ENCODE data around the gene EXOC6B.

The EXOC6B gene

DNA sequence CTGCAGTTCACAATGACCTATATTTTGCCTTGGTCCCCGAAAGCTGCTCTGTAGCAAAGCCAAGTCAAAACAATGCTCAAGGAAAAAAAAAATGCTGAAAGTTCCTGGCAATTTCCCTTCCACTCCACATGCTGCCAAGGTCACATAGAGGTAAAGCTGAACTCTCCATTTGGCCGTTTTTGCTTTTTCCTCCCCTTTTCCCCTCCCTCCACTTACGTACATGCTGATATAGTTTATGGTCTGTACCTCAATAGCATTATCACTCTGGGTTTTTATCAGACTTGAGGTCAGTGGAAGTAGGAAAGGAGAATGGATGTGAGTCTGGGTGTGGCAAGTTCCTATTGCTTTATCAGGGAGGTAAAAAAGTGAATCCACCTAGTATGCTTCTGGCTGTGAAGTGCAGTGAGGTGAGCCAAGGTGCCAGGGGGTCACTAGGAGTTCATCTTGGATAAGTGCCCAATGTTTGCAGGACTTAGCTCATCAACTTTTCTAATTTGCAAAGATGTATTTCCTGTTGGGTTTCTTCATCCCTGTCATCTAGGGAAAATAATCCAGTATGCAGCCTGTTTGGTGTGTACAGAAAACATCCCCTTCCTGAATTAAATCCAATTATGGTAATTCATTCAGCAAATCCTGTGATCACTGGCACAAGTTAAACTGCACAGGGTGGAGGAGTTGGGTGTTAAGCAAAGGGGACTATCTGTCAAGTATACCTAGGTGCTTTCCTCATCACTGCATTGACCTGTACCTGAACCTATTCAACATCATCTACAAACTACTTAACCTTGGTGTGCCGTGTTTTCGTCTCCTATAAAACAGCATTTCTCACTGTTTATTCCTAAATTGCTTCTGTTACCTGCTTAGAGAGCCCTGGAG, 553.8 kb downstream of the EXOC6B start:
- no peak for TF ChIP-seq YY1 (IDR thresholded peaks at IDR 0.05; ENCODE audit: insufficient read depth, insufficient read length)
- TF ChIP-seq ZNF274 (IDR thresholded peaks at IDR 0.05; ENCODE audit: low read depth, low read length) = no peak
- TF ChIP-seq SUZ12 (IDR thresholded peaks at IDR 0.05; ENCODE audit: extremely low read depth, insufficient read depth, insufficient read length) = no peak
- no peaks in the 10 kb centered on the region for H3K4me1 ChIP-seq (ENCODE audit: insufficient read depth, insufficient read length)
- no peak overlapping the region for H3K4me3 ChIP-seq (ENCODE audit: insufficient read length, low read depth)
- H3K36me3 ChIP-seq (ENCODE audit: insufficient read depth, insufficient read length, low read length) = no peaks in the 10 kb centered on the region
- no peaks in the 10 kb centered on the region for H3K27me3 ChIP-seq (ENCODE audit: insufficient read depth, insufficient read length)
- no peaks in the 10 kb centered on the region for H3K9me3 ChIP-seq (ENCODE audit: insufficient read depth, low read length)
- H3K9ac ChIP-seq (ENCODE audit: insufficient read length, low read depth) = no peak overlapping the region
- no peak for DNase-seq (ENCODE audit: low read depth, low spot score)

DNA sequence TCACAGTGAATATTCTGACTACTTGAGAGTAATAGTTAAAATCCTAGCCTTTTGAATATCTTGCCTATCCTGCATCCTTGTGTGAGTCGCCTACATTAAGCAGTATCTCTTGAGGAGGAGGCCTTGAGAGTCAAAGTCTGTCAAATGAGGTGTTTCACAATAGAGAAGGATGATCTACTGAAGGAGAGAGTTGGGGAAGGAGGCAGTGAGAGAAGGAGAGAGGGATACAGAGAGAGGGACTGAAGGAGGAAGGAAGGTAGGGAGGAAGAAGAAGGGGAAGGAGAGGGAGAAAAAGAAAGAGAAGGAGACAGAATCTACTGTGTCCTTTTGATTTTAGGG, 554.6 kb downstream of the EXOC6B start:
- Histone ChIP-seq H3K27me3 (ENCODE audit: insufficient read depth, insufficient read length) (no peaks in the 10 kb centered on the region), H3K36me3 (ENCODE audit: insufficient read depth, insufficient read length, low read length) (no peaks in the 10 kb centered on the region), H3K9ac (ENCODE audit: insufficient read length, low read depth) (no peak overlapping the region), H3K9me3 (ENCODE audit: insufficient read depth, low read length) (no peaks in the 10 kb centered on the region), H3K4me3 (ENCODE audit: insufficient read length, low read depth) (no peak overlapping the region), H3K4me1 (ENCODE audit: insufficient read depth, insufficient read length) (no peaks in the 10 kb centered on the region)
- no peak for TF ChIP-seq YY1 (IDR thresholded peaks at IDR 0.05; ENCODE audit: insufficient read depth, insufficient read length)
- TF ChIP-seq ZNF274 (IDR thresholded peaks at IDR 0.05; ENCODE audit: low read depth, low read length) = no peak
- TF ChIP-seq SUZ12 (IDR thresholded peaks at IDR 0.05; ENCODE audit: extremely low read depth, insufficient read depth, insufficient read length) = no peak
- DNase-seq (ENCODE audit: low read depth, low spot score) = no peak

DNA sequence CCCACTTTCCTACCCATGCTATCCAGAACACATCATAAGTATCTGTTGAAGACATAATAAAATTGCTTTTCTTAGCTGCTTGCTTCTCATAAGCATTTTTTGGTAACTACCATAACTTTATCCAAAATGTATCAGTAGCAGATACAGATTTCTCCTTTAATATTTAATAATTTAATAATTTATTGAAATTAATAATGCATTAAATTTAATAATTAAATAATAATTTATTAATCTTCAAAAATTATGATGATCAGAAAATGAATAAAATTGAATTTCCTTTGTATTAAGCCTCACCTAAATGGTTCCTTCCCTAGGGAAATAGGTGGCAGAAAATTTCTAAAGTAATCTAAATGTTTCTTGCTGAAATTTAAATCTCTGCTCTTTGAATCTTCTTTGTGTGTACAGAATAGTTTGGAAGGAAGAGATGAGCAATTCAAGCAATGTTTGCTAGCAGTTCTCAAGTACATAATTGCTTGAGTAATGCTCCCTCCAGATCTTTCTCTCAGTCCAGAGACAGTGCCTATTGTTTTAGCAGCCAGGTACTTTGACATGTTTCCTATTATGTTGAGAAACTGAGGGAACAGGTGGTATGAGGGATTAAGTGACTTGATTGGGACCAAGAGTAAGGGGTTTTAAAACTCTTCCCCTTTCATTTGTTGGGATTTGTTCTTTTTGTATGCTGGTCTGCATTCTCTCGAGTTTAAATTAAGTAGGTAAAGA, 555.1 kb downstream of the EXOC6B start:
- H3K36me3 ChIP-seq (ENCODE audit: insufficient read depth, insufficient read length, low read length) = no peaks in the 10 kb centered on the region
- no peaks in the 10 kb centered on the region for H3K4me1 ChIP-seq (ENCODE audit: insufficient read depth, insufficient read length)
- H3K9me3 ChIP-seq (ENCODE audit: insufficient read depth, low read length) = no peaks in the 10 kb centered on the region
- no peak overlapping the region for H3K4me3 ChIP-seq (ENCODE audit: insufficient read length, low read depth)
- no peak for DNase-seq (ENCODE audit: low read depth, low spot score)
- TF ChIP-seq SUZ12 (IDR thresholded peaks at IDR 0.05; ENCODE audit: extremely low read depth, insufficient read depth, insufficient read length) = no peak
- no peak for TF ChIP-seq YY1 (IDR thresholded peaks at IDR 0.05; ENCODE audit: insufficient read depth, insufficient read length)
- TF ChIP-seq ZNF274 (IDR thresholded peaks at IDR 0.05; ENCODE audit: low read depth, low read length) = no peak
- no peak overlapping the region for H3K9ac ChIP-seq (ENCODE audit: insufficient read length, low read depth)
- H3K27me3 ChIP-seq (ENCODE audit: insufficient read depth, insufficient read length) = no peaks in the 10 kb centered on the region

DNA sequence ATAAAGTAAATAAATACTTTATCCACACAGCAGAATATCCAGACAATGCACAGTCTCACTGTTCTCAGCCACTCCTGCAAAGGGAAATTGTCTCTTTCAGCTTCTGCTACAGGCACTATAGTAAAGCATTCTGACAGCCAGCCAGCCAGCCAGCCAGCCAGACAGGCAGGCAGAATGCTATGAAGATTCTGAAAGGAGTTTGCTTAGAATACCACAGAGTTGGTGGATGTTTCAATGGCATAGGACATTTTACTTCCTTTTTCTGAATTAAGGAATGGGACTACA, 562.1 kb downstream of the EXOC6B start:
- no peak overlapping the region for H3K9ac ChIP-seq (ENCODE audit: insufficient read length, low read depth)
- no peaks in the 10 kb centered on the region for H3K36me3 ChIP-seq (ENCODE audit: insufficient read depth, insufficient read length, low read length)
- no peak for TF ChIP-seq SUZ12 (IDR thresholded peaks at IDR 0.05; ENCODE audit: extremely low read depth, insufficient read depth, insufficient read length)
- TF ChIP-seq ZNF274 (IDR thresholded peaks at IDR 0.05; ENCODE audit: low read depth, low read length) = no peak
- TF ChIP-seq YY1 (IDR thresholded peaks at IDR 0.05; ENCODE audit: insufficient read depth, insufficient read length) = no peak
- H3K27me3 ChIP-seq (ENCODE audit: insufficient read depth, insufficient read length) = no peaks in the 10 kb centered on the region
- no peak for DNase-seq (ENCODE audit: low read depth, low spot score)
- H3K4me1 ChIP-seq (ENCODE audit: insufficient read depth, insufficient read length) = no peaks in the 10 kb centered on the region
- H3K4me3 ChIP-seq (ENCODE audit: insufficient read length, low read depth) = no peak overlapping the region
- no peaks in the 10 kb centered on the region for H3K9me3 ChIP-seq (ENCODE audit: insufficient read depth, low read length)

DNA sequence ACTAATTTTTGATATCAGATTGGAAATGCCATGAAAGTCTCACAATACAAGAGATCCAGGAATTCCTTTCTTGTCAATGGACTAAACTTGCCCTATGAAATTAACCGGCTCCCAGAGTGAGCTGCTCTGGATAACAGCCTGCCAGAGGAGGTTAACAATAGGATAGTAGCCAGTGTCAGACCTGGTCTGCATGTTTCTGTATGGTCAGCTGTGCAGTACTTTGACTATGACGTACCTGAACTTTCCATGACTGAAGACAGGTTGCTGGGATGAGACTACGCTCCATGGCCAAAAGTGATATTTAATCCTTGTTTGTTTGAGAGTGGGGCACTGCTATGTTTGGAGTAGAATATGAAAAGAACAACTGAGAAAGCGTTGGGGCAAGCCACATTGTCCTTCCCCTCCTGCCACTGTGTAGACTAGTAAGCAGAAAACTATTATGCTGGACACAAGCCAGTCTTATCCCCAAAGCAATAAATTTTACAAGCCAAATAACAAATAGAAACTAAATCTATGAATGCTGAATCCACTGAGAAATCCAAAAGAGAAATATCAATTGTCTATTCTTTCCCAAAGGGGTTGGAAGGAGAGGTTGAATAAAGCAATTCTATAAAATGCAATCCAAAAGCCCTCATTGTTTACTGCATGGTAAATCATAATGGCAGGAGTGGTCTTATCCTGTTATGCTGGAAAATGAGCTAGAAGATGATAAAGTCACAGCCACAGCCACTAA, 562.6 kb downstream of the EXOC6B start:
- Histone ChIP-seq H3K27me3 (ENCODE audit: insufficient read depth, insufficient read length) (no peaks in the 10 kb centered on the region), H3K9me3 (ENCODE audit: insufficient read depth, low read length) (no peaks in the 10 kb centered on the region), H3K4me3 (ENCODE audit: insufficient read length, low read depth) (no peak overlapping the region), H3K9ac (ENCODE audit: insufficient read length, low read depth) (no peak overlapping the region), H3K4me1 (ENCODE audit: insufficient read depth, insufficient read length) (no peaks in the 10 kb centered on the region), H3K36me3 (ENCODE audit: insufficient read depth, insufficient read length, low read length) (no peaks in the 10 kb centered on the region)
- no peak for TF ChIP-seq ZNF274 (IDR thresholded peaks at IDR 0.05; ENCODE audit: low read depth, low read length)
- no peak for TF ChIP-seq SUZ12 (IDR thresholded peaks at IDR 0.05; ENCODE audit: extremely low read depth, insufficient read depth, insufficient read length)
- TF ChIP-seq YY1 (IDR thresholded peaks at IDR 0.05; ENCODE audit: insufficient read depth, insufficient read length) = no peak
- no peak for DNase-seq (ENCODE audit: low read depth, low spot score)

DNA sequence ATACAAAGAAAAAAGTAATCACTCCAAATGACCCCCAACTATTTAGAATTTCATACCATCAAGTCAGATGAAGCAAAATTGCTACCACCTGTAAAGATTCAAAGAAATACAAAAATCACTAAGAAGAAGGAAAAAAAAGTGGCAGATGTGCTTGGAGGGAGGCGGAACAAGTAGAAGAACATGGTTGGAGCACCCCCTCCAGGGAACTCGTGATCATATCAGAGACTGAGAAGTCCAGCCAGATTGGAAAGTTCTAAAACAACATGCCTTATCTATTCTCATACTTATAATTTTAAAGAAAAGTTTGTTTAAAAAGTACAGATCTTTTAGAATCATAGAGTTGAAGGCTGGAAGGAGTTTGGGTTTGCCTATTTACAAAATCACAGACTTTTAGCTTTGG, 564.8 kb downstream of the EXOC6B start:
- TF ChIP-seq ZNF274 (IDR thresholded peaks at IDR 0.05; ENCODE audit: low read depth, low read length) = no peak
- no peak for TF ChIP-seq YY1 (IDR thresholded peaks at IDR 0.05; ENCODE audit: insufficient read depth, insufficient read length)
- TF ChIP-seq SUZ12 (IDR thresholded peaks at IDR 0.05; ENCODE audit: extremely low read depth, insufficient read depth, insufficient read length) = no peak
- H3K4me3 ChIP-seq (ENCODE audit: insufficient read length, low read depth) = no peak overlapping the region
- DNase-seq (ENCODE audit: low read depth, low spot score) = no peak
- no peaks in the 10 kb centered on the region for H3K4me1 ChIP-seq (ENCODE audit: insufficient read depth, insufficient read length)
- H3K27me3 ChIP-seq (ENCODE audit: insufficient read depth, insufficient read length) = no peaks in the 10 kb centered on the region
- no peak overlapping the region for H3K9ac ChIP-seq (ENCODE audit: insufficient read length, low read depth)
- no peaks in the 10 kb centered on the region for H3K9me3 ChIP-seq (ENCODE audit: insufficient read depth, low read length)
- no peaks in the 10 kb centered on the region for H3K36me3 ChIP-seq (ENCODE audit: insufficient read depth, insufficient read length, low read length)

DNA sequence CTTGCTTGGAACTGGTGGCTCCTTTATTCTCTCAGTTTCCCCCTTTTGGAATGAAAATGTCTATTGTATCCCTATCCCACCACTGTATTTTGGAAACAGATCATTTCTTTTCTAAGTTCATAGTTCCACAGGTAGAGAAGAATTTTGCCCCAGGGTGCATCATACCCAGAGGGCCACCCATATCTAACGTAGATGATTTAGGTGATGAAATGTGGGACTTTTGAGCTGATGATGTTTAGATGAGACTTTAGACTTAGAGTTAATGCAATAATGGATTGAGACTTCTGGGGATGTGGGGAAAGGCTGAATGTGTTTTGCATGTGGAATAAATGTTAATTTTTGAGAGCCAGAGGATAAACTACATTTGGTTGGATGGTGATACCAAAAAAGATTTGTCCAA, 570.3 kb downstream of the EXOC6B start:
- TF ChIP-seq SUZ12 (IDR thresholded peaks at IDR 0.05; ENCODE audit: extremely low read depth, insufficient read depth, insufficient read length) (no peak), YY1 (IDR thresholded peaks at IDR 0.05; ENCODE audit: insufficient read depth, insufficient read length) (no peak), ZNF274 (IDR thresholded peaks at IDR 0.05; ENCODE audit: low read depth, low read length) (no peak)
- Histone ChIP-seq H3K36me3 (ENCODE audit: insufficient read depth, insufficient read length, low read length) (no peaks in the 10 kb centered on the region), H3K9ac (ENCODE audit: insufficient read length, low read depth) (no peak overlapping the region), H3K4me3 (ENCODE audit: insufficient read length, low read depth) (no peak overlapping the region), H3K27me3 (ENCODE audit: insufficient read depth, insufficient read length) (no peaks in the 10 kb centered on the region), H3K4me1 (ENCODE audit: insufficient read depth, insufficient read length) (no peaks in the 10 kb centered on the region), H3K9me3 (ENCODE audit: insufficient read depth, low read length) (no peaks in the 10 kb centered on the region)
- DNase-seq (ENCODE audit: low read depth, low spot score) = no peak

Data from NT2/D1 (cell line).